HFF-Myc (cell line): Measurements from ENCODE around the gene EEF1AKMT1.
"Not testable (repeated sequence)": the region's sequence is repeated elsewhere in the genome, so short reads cannot be mapped to it uniquely, and the experiment has no call there.

ENCODE experiments used
- DNase-seq: peaks from one replicate; pipeline ENCODE4 v3.0.0-alpha.2; 2011; ENCODE audit warnings: low read depth; ENCODE audit errors: extremely low read depth
- H3K4me3 ChIP-seq: replicated peaks from 2 replicates; pipeline ENCODE4 v1.5.1; 2011; ENCODE audit warnings: low read depth, mild to moderate bottlenecking, control low read depth, low read length
- TF ChIP-seq, protein P1 (sequence below): IDR thresholded peaks from 2 replicates; pipeline ENCODE4 v1.5.1; 2012; ENCODE audit warnings: mild to moderate bottlenecking, low read depth, low read length, control low read depth; ENCODE audit errors: missing control alignments

EEF1AKMT1 gene

DNA sequence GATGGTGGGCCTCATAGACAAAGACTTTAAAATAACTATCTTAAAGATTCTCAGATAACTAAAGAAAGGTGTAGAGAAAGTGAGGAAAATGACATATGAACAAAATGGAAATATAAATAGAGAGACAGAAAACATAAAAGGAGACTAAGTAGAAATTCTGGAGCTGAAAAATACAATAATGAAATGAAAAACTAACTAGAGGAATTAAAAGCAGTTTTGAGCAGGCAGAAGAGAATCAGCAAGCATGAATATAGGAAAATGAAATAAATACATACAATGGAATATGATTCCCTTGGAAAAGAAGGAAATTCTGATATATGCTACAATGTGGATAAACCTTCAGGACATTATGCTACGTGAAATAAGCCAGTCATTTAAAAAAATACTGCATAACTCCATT, 3.9 kb downstream of the EEF1AKMT1 start:
- no peak overlapping the region for H3K4me3 ChIP-seq
- TF ChIP-seq, protein P1, sequence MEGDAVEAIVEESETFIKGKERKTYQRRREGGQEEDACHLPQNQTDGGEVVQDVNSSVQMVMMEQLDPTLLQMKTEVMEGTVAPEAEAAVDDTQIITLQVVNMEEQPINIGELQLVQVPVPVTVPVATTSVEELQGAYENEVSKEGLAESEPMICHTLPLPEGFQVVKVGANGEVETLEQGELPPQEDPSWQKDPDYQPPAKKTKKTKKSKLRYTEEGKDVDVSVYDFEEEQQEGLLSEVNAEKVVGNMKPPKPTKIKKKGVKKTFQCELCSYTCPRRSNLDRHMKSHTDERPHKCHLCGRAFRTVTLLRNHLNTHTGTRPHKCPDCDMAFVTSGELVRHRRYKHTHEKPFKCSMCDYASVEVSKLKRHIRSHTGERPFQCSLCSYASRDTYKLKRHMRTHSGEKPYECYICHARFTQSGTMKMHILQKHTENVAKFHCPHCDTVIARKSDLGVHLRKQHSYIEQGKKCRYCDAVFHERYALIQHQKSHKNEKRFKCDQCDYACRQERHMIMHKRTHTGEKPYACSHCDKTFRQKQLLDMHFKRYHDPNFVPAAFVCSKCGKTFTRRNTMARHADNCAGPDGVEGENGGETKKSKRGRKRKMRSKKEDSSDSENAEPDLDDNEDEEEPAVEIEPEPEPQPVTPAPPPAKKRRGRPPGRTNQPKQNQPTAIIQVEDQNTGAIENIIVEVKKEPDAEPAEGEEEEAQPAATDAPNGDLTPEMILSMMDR = no peak
- no peak for DNase-seq

DNA sequence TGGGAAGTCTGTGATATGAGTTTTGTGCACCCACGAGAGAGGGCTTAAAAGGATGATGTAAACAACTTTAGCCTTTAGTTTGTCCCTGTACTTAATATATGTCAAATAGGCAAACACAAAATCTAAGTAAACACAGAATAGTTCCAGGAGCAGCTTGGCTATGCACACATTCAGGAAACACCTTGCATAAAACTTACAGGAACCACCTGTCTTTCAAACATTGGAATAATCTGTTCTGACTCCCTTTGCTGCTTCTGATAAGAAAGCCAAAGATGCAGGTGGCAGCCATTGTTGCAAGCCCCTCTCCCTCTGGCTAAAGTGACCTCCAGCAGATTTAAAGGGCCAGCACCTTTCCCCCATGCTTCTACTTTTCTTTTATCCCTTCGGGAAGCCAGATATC, 4.7 kb downstream of the EEF1AKMT1 start:
- no peak overlapping the region for H3K4me3 ChIP-seq
- TF ChIP-seq, protein P1 = no peak
- DNase-seq = no peak

DNA sequence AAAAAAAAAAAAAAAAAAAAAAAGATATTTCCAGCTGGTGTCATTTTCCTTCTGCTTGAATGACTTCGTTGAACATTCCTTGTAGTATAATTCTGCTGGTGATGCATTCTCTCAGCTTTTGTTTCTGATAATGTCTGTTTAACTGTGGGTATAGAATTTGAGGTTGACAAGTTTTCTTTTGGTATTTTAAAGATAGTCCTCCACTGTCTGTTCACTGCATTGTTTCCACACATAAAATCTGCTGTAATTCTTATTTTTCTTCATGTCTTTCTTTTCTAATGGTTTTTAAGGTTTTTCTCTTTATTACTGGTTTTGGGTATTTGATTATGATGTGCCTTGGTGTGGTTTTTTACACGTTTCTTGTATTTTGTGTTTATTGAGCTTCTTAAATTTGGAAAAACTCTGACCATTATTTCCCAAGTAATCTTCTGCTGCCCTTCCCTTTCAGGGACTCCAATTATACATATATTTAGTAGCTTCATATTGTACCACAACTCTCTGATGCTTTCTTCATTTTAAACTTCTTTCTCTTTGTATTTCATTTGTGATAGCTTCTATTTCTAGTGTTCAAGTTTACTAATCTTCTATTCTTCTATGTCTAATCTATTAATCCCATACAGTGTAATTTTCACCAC, 6.3 kb downstream of the EEF1AKMT1 start:
- no peak overlapping the region for H3K4me3 ChIP-seq
- TF ChIP-seq, protein P1 = no peak
- no peak for DNase-seq

DNA sequence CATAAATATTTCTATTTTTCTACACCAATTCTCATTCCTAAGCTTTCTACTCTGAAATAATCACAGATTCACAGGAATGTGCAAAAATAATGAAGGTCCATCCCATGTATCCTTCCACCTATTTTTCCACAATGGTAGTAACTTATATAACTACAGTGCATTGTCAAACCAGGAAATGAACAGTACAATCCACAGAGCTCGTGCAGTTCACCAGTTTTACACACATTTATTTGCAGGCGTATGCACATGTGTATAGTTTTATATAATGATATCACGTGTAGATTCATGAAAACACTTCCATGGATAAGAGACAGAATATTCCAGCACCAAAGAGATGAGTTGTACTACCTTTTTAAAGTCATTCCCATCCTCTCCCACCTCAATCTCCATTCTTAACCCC, 12.9 kb downstream of the EEF1AKMT1 start:
- no peak for DNase-seq
- no peak overlapping the region for H3K4me3 ChIP-seq
- TF ChIP-seq, protein P1 = no peak

DNA sequence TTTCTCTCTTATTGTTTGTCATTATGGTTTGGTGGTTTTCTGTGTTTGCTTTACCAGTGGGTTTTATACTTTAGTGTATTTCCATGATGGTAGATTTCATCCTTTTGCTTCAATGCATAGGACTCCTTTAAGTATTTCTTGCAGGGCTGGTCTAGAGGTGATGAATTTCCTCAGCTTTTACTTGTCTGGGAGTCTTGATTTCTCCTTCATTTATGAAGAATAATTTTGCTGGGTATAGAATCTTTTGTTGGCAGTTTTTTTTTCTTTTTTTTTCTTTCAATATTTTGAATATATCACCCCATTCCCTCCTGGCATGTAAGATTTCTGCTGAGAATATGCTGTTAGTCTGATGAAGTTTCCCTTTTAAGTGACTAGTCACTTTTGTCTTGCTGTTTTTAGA, 19.8 kb downstream of the EEF1AKMT1 start:
- no peak overlapping the region for H3K4me3 ChIP-seq
- TF ChIP-seq, protein P1 = no peak
- DNase-seq = no peak

DNA sequence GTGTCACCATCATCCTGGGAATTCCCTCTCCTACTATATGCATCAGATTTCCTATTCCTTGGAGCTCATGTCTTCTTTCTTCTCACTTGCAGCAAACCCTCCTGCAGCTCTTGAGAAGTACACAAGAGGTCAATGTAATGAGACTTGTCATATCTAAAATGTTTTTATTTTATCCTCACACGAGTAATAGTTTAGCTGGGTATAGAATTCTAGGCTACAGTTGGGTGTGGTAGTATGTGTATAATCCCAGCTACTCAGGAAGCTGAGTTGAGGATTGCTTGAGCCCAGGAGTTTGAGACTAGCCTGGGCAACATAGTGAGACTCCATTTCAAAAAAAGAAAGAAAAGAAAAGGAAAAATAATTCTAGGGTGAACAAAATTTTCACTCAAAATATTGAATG, 24.4 kb downstream of the EEF1AKMT1 start:
- TF ChIP-seq, protein P1 = no peak
- no peak for DNase-seq
- H3K4me3 ChIP-seq = no peak overlapping the region

DNA sequence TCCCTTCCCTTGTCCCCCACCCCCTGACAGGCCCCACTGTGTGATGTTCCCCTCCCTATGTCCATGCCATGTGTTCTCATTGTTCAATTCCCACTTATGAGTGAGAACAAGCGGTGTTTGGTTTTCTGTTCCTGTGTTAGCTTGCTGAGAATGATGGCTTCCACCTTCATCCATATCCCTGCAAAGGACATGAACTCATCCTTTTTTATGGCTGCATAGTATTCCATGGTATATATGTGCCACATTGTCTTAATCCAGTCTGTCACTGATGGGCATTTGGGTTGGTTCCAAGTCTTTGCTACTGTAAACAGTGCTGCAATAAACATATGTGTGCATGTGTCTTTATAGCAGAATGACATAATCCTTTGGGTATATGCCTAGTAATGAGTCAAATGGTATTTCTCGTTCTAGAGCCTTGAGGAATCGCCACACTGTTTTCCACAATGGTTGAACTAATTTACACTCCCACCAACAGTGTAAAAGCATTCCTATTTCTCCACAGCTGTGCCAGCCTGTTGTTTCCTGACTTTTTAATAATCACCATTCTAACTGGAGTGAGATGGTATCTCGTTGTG, 29.8 kb downstream of the EEF1AKMT1 start:
- not testable (repeated sequence) for H3K4me3 ChIP-seq, DNase-seq
